GM06990 (cell line): ENCODE measurements around the gene DNAH7.

Experiments used
- DNase-seq: peaks from one replicate; pipeline ENCODE4 v3.0.0-alpha.2; 2011; ENCODE audit not compliant: insufficient read length; ENCODE audit errors: extremely low read depth
- H3K27me3 ChIP-seq: replicated peaks from 2 replicates; pipeline ENCODE4 v1.6.0; 2011; ENCODE audit warnings: low read length; ENCODE audit not compliant: control insufficient read depth, insufficient read depth
- H3K36me3 ChIP-seq: 2 replicates; pipeline ENCODE4 v1.5.1; 2011; ENCODE audit warnings: low read length; ENCODE audit not compliant: control insufficient read depth, insufficient read depth
- H3K4me3 ChIP-seq: replicated peaks from 2 replicates; pipeline ENCODE4 v1.5.1; 2011; ENCODE audit warnings: low read depth, mild to moderate bottlenecking, control low read depth, low read length
- TF ChIP-seq, protein P1 (sequence below): IDR thresholded peaks from 2 replicates; pipeline ENCODE4 v1.5.1; 2011; ENCODE audit warnings: low read length, control low read depth, mild to moderate bottlenecking, inconsistent platforms; ENCODE audit not compliant: insufficient read depth, poor library complexity, severe bottlenecking

DNAH7 gene

DNA sequence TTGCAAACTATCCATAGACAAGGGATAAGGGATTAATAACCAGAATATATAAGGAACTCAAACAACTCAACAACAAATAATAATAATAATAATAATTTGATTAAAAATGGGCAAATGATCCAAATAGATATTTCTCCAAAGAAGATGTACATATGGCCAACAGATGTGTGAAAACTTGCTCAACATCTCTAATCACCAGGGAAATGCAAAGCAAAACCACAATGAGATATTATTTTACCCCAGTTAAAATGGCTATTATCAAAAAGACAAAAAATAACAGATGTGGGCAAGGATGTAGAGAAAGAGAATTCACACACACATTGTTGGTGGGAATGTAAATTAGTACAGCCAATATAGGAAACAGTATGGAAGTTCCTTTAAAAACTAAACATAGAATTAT is 26.9 kb downstream of the DNAH7 start:
- Histone ChIP-seq H3K27me3 (no peaks in the 10 kb centered on the region), H3K4me3 (no peak overlapping the region), H3K36me3 (no peaks in the 10 kb centered on the region)
- TF ChIP-seq, protein P1, sequence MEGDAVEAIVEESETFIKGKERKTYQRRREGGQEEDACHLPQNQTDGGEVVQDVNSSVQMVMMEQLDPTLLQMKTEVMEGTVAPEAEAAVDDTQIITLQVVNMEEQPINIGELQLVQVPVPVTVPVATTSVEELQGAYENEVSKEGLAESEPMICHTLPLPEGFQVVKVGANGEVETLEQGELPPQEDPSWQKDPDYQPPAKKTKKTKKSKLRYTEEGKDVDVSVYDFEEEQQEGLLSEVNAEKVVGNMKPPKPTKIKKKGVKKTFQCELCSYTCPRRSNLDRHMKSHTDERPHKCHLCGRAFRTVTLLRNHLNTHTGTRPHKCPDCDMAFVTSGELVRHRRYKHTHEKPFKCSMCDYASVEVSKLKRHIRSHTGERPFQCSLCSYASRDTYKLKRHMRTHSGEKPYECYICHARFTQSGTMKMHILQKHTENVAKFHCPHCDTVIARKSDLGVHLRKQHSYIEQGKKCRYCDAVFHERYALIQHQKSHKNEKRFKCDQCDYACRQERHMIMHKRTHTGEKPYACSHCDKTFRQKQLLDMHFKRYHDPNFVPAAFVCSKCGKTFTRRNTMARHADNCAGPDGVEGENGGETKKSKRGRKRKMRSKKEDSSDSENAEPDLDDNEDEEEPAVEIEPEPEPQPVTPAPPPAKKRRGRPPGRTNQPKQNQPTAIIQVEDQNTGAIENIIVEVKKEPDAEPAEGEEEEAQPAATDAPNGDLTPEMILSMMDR, result no peak
- no peak for DNase-seq

DNA sequence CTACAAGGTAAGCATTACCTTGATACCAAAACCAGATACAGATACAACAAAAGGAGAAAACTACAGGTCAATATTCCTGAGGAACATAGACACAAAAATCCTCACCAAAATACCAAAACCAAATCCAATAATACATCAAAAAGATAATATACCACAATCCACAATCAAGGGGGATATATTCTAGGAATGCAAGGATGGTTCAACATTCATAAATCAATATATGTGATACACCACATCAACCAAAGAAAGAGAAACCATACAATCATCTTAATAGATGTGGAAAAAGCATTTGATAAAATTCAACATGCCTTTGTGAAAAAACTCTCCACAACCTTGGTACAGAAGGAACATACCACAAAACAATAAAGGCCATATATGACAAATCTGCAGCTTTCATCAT is 28.4 kb downstream of the DNAH7 start:
- H3K4me3 ChIP-seq, result no peak overlapping the region
- no peaks in the 10 kb centered on the region for H3K27me3 ChIP-seq
- no peaks in the 10 kb centered on the region for H3K36me3 ChIP-seq
- TF ChIP-seq, protein P1, result no peak
- no peak for DNase-seq

DNA sequence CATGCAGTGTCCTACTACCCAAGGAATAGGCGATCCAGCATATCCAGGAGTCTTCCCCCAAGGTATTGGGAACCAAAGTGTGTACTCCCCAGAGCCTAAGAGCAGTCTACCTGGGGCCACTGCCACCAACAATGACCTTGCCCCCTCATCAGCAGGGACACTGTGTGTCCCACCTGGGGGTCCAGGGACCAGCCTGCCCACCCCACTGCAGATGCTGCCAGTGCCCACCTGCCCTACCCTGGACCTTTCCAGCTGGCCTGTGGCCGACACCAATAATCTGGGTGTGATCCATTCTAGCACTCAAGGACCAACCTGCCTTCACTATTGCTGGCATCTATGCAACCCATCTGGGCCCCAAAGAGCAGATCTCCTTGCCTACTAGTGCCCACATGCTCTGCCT is 32.2 kb downstream of the DNAH7 start:
- TF ChIP-seq, protein P1, result no peak
- no peak for DNase-seq
- Histone ChIP-seq H3K27me3 (no peaks in the 10 kb centered on the region), H3K36me3 (no peaks in the 10 kb centered on the region), H3K4me3 (no peak overlapping the region)

DNA sequence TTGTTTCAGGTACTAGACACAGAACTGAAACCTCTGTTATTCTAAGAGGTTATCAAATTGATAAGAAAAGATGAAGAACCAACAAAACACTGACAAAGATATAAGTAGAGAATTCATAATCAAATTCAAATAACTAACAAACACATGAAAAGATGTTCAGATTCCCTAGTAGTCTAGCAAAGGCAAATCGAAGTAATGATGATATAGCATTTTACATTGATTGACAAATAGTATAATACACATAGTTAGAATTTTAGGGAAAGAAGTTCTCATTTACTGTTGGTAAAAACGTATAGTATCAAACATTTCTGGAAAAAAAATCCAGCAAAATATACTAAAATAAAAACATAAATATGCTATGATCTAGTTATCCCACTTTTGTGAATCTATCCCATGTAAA is 50.6 kb downstream of the DNAH7 start:
- H3K27me3 ChIP-seq, result no peaks in the 10 kb centered on the region; the same call in 1 of the 2 replicates
- H3K4me3 ChIP-seq, result no peak overlapping the region
- TF ChIP-seq, protein P1, result no peak
- DNase-seq, result no peak
- no peaks in the 10 kb centered on the region for H3K36me3 ChIP-seq

DNA sequence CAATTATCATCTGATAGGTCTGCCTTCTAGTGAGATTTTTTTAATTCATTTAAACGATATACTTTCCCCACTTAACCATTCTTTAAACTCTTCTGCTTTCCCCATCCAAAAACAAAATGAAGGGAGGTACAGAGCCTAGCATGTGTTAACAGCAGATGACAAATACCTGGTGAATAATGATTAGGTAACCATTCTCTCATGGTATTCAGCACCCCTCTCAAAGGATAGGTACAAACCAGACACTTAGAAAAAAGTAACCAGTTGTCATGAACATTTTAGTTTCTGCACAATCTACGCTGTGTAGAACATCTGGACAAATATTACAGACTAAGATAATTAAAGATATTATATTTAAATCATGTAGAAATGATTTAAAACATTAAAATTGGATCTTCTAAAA is 56.3 kb downstream of the DNAH7 start:
- no peak for DNase-seq
- TF ChIP-seq, protein P1, result no peak
- Histone ChIP-seq H3K27me3 (no peaks in the 10 kb centered on the region; the same call in 1 of the 2 replicates), H3K4me3 (no peak overlapping the region), H3K36me3 (no peaks in the 10 kb centered on the region)

DNA sequence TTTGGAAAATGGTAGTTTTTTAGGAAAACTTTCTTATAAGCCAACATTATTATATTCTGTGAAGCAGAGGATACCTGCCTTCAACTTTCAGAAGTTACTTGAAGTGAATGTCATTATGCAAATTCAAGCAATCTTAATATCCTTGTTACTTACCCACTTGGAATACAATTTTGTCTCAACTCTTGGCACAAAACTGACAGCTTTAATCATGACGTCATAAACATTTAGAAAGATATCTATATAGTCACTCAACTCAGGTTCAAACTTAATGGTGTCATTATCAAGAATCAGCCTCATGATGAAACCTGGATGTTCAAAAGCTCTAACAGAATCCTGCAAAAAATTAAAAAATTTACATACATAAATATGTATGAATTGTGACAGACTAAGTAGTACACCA is 68.1 kb downstream of the DNAH7 start:
- TF ChIP-seq, protein P1, result no peak
- Histone ChIP-seq H3K36me3 (no peaks in the 10 kb centered on the region), H3K4me3 (no peak overlapping the region), H3K27me3 (no peaks in the 10 kb centered on the region)
- no peak for DNase-seq
